GM18498 (cell line): ENCODE data around the gene HCN4.

ENCODE experiments used
- ATAC-seq: cut with Tn5 transposase; IDR thresholded peaks from one replicate; pipeline ENCODE4 v1.9.1; 2021; ENCODE audit warnings: mild to moderate bottlenecking, moderate library complexity; ENCODE audit not compliant: unreplicated experiment

Gene HCN4

GRCh38 chr15:73380661-73381060, 11.9 kb upstream of the HCN4 start:
- ATAC-seq: no peak

GRCh38 chr15:73378089-73378488, 9.3 kb upstream of the HCN4 start:
- ATAC-seq: no peak

GRCh38 chr15:73375755-73376305, 7.1 kb upstream of the HCN4 start:
- ATAC-seq: no peak

GRCh38 chr15:73375012-73375411, 6.3 kb upstream of the HCN4 start:
- no peak for ATAC-seq

- ATAC-seq: no peak
Observed at GRCh38 chr15:73374604-73375003, 5.8 kb upstream of the HCN4 start.

- ATAC-seq: no peak
Observed at GRCh38 chr15:73373221-73373620, 4.5 kb upstream of the HCN4 start.

GRCh38 chr15:73371812-73372211, 3.1 kb upstream of the HCN4 start:
- no peak for ATAC-seq

GRCh38 chr15:73370151-73370550, 1.4 kb upstream of the HCN4 start:
- no peak for ATAC-seq

- ATAC-seq: no peak
Observed at GRCh38 chr15:73369154-73369694, 466 bp upstream of the HCN4 start.

GRCh38 chr15:73367624-73368300, 996 bp downstream of the HCN4 start:
- no peak for ATAC-seq

GRCh38 chr15:73366766-73367623, 1.8 kb downstream of the HCN4 start:
- no peak for ATAC-seq

- ATAC-seq: no peak
Observed at GRCh38 chr15:73364070-73364469, 4.7 kb downstream of the HCN4 start.

GRCh38 chr15:73362900-73363299, 5.9 kb downstream of the HCN4 start:
- ATAC-seq: no peak

GRCh38 chr15:73361337-73361736, 7.4 kb downstream of the HCN4 start:
- ATAC-seq: no peak

GRCh38 chr15:73359651-73360050, 9.1 kb downstream of the HCN4 start:
- ATAC-seq: no peak

GRCh38 chr15:73357999-73358665, 10.6 kb downstream of the HCN4 start:
- no peak for ATAC-seq

- no peak for ATAC-seq
Observed at GRCh38 chr15:73355612-73356265, 13.0 kb downstream of the HCN4 start.

GRCh38 chr15:73354241-73354640, 14.5 kb downstream of the HCN4 start:
- no peak for ATAC-seq

GRCh38 chr15:73353734-73354133, 15.0 kb downstream of the HCN4 start:
- no peak for ATAC-seq

GRCh38 chr15:73352082-73352481, 16.7 kb downstream of the HCN4 start:
- no peak for ATAC-seq

- ATAC-seq: no peak
Observed at GRCh38 chr15:73349191-73349590, 19.6 kb downstream of the HCN4 start.
